GM23338 (cell line): ENCODE measurements around the gene MT4. TPM values are rescaled to one million over a fixed set of nuclear protein-coding genes. Genes with fewer than 3 reads are reported as not detected.

Source experiments
- ATAC-seq: fragments of 200-7000 bp; cut with Tn5 transposase; 3 replicates; pipeline ENCODE4 v1.9.1; 2020
- DNase-seq: peaks from one replicate; pipeline ENCODE4 v3.0.0-alpha.2; 2015; ENCODE audit warnings: low spot score
- H2AFZ ChIP-seq: fragments of 200-600 bp; sonication (generic); 2 replicates; pipeline ENCODE4 v1.8.0; 2016; ENCODE audit warnings: antibody characterized with exemption, mild to moderate bottlenecking, moderate library complexity
- H3F3A ChIP-seq: fragments of 200-600 bp; sonication (generic); replicated peaks from 2 replicates; pipeline ENCODE4 v1.8.0; 2017; ENCODE audit warnings: antibody characterized with exemption, mixed run types, low read depth
- H3K27ac ChIP-seq: fragments of 200-600 bp; sonication (generic); 2 replicates; pipeline ENCODE4 v1.6.1; 2016; ENCODE audit warnings: low read depth
- H3K27me3 ChIP-seq: fragments of 200-600 bp; sonication (generic); 2 replicates; pipeline ENCODE4 v1.8.0; 2016; ENCODE audit warnings: mild to moderate bottlenecking, mixed run types, moderate library complexity; ENCODE audit not compliant: insufficient read depth
- H3K36me3 ChIP-seq: fragments of 200-600 bp; sonication (generic); 2 replicates; pipeline ENCODE4 v1.8.0; 2016; ENCODE audit warnings: mild to moderate bottlenecking; ENCODE audit not compliant: insufficient read depth
- H3K4me1 ChIP-seq: fragments of 200-600 bp; sonication (generic); 2 replicates; pipeline ENCODE4 v1.8.0; 2016; ENCODE audit warnings: mild to moderate bottlenecking, moderate library complexity; ENCODE audit not compliant: insufficient read depth
- H3K4me2 ChIP-seq: fragments of 200-600 bp; sonication (generic); 2 replicates; pipeline ENCODE4 v1.7.1; 2017; ENCODE audit warnings: mixed run types
- H3K4me3 ChIP-seq: fragments of 200-600 bp; sonication (generic); 2 replicates; pipeline ENCODE4 v1.6.1; 2016; ENCODE audit warnings: mixed run types
- H3K79me2 ChIP-seq: fragments of 200-600 bp; sonication (generic); replicated peaks from 2 replicates; pipeline ENCODE4 v1.8.0; 2017; ENCODE audit warnings: mild to moderate bottlenecking; ENCODE audit not compliant: insufficient read depth
- H3K9me2 ChIP-seq: fragments of 200-600 bp; sonication (generic); 2 replicates; pipeline ENCODE4 v1.8.0; 2017; ENCODE audit not compliant: insufficient read depth
- H4K20me1 ChIP-seq: fragments of 200-600 bp; sonication (generic); replicated peaks from 2 replicates; pipeline ENCODE4 v1.8.0; 2017; ENCODE audit warnings: mild to moderate bottlenecking; ENCODE audit not compliant: insufficient read depth
- H3K27ac Mint-ChIP-seq: 2 replicates; pipeline ENCODE4 v1.8.0; 2020; ENCODE audit warnings: inconsistent platforms, mild to moderate bottlenecking, moderate library complexity, mixed read lengths
- H3K27me3 Mint-ChIP-seq: 3 replicates; pipeline ENCODE4 v1.8.0; 2022; ENCODE audit warnings: low read depth, mild to moderate bottlenecking, moderate library complexity, mixed read lengths, inconsistent platforms; ENCODE audit not compliant: insufficient read depth, poor library complexity
- H3K36me3 Mint-ChIP-seq: 3 replicates; pipeline ENCODE4 v1.8.0; 2021; ENCODE audit warnings: low read depth, mild to moderate bottlenecking, inconsistent platforms, moderate library complexity, mixed read lengths
- H3K4me1 Mint-ChIP-seq: 3 replicates; pipeline ENCODE4 v1.8.0; 2020; ENCODE audit warnings: mild to moderate bottlenecking, inconsistent platforms, mixed read lengths
- H3K4me3 Mint-ChIP-seq: 3 replicates; pipeline ENCODE4 v1.8.0; 2021; ENCODE audit warnings: moderate library complexity, mild to moderate bottlenecking, inconsistent platforms, mixed read lengths
- H3K9me3 Mint-ChIP-seq: 3 replicates; pipeline ENCODE4 v1.8.0; 2020; ENCODE audit warnings: moderate library complexity, mild to moderate bottlenecking, inconsistent platforms, mixed read lengths
- CREB1 ChIP-seq: fragments of 250-450 bp; sonication (Bioruptor Pico); IDR thresholded peaks from 2 replicates; pipeline ENCODE4 v1.5.0; 2020; ENCODE audit warnings: low read depth, mild to moderate bottlenecking, moderate library complexity
- CTCF ChIP-seq, 2 experiments: fragments of 200-600 bp in 1 of 2; sonication (generic) in 1 of 2; conservative IDR thresholded peaks; 2 replicates each; pipeline versions ENCODE4 v1.5.1 to v1.6.1; 2016 to 2017; ENCODE audit warnings: antibody characterized with exemption in 2 of 2, low read depth in 2 of 2, mild to moderate bottlenecking in 2 of 2, moderate library complexity in 1 of 2
- EZH2 ChIP-seq: fragments of 200-600 bp; sonication (generic); IDR thresholded peaks from one replicate; pipeline ENCODE4 v1.8.0; 2017; ENCODE audit warnings: antibody characterized with exemption, mild to moderate bottlenecking, low read depth; ENCODE audit not compliant: unreplicated experiment
- EZH2phosphoT487 ChIP-seq: fragments of 200-600 bp; sonication (generic); IDR thresholded peaks from one replicate; pipeline ENCODE4 v1.8.1; 2018; ENCODE audit warnings: antibody characterized with exemption; ENCODE audit not compliant: unreplicated experiment
- NANOG ChIP-seq: IDR thresholded peaks from 2 replicates; pipeline ENCODE4 v1.6.1; 2016; ENCODE audit warnings: antibody characterized with exemption, borderline replicate concordance
- POLR2AphosphoS5 ChIP-seq: IDR thresholded peaks from 2 replicates; pipeline ENCODE4 v1.6.1; 2016; ENCODE audit warnings: antibody characterized with exemption, low read depth
- STAT1 ChIP-seq: IDR thresholded peaks from one replicate; pipeline ENCODE4 v1.6.1; 2016; ENCODE audit warnings: antibody characterized with exemption; ENCODE audit not compliant: unreplicated experiment
- ZNF114 ChIP-seq: fragments of 250-450 bp; sonication (Bioruptor Pico); IDR thresholded peaks from 2 replicates; pipeline ENCODE4 v1.5.0; 2020; ENCODE audit warnings: mild to moderate bottlenecking, moderate library complexity
- polyA plus RNA-seq: library from polyadenylated mRNA; unstranded; fragments of >200 nt; fragmentation: Nextera tagmentation; extraction: Ambion mirVana; gene quantifications from 2 replicates; pipeline ENCODE4 v1.2.1, GENCODE V29; 2016
- total RNA-seq: library from RNA; depleted of rRNA; stranded (reverse); fragments of >200 nt; shearing (Covaris generic); gene quantifications from 2 replicates; pipeline ENCODE4 v1.2.3, GENCODE V29; 2014
- TF ChIP-seq, protein P1 (sequence below): IDR thresholded peaks from one replicate; pipeline ENCODE4 v1.6.1; 2018; ENCODE audit warnings: antibody characterized with exemption; ENCODE audit not compliant: unreplicated experiment
- TF ChIP-seq, protein P2 (sequence below): fragments of 250-450 bp; sonication (Bioruptor Pico); IDR thresholded peaks from 2 replicates; pipeline ENCODE4 v1.5.0; 2020; ENCODE audit warnings: mild to moderate bottlenecking, moderate library complexity
- TF ChIP-seq, protein P3 (sequence below): IDR thresholded peaks from 2 replicates; pipeline ENCODE4 v1.6.1; 2016; ENCODE audit warnings: antibody characterized with exemption

The MT4 gene
- total and polyA plus RNA-seq, 2 experiments from 2014 or later, result not detected

DNA sequence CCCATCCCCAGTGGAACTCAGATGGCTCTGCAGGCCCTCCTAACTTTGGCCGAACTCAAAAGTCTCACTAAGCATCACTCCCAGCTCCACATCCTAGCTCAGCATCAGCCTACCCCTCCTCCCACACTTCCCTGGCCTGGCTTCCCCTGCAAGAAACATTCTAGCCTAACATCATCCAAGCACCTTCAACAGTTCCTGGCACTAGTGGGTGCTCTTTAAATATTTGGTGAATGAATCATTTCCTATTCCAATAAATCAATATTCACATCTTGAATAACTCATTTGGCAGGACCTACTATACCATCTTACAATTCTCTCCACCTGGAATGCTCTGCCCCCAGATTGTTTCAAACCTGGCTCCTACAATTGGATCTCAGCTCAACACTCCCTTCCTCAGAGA is 34.0 kb upstream of the MT4 start:
- H3K4me3 ChIP-seq, result no peak overlapping the region
- no peak overlapping the region for H3K4me3 Mint-ChIP-seq
- ATAC-seq, result no peak
- no peaks in the 10 kb centered on the region for H3K9me3 Mint-ChIP-seq
- no peak overlapping the region for H3K27ac ChIP-seq
- no peaks in the 10 kb centered on the region for H3K36me3 Mint-ChIP-seq
- no peaks in the 10 kb centered on the region for H3K27me3 ChIP-seq
- H3K27me3 Mint-ChIP-seq, result peaks cover 5% of the 10 kb centered on the region
- no peaks in the 10 kb centered on the region for H3K4me1 ChIP-seq
- no peaks in the 10 kb centered on the region for H3K9me2 ChIP-seq
- H4K20me1 ChIP-seq, result no peaks in the 10 kb centered on the region
- H3K4me1 Mint-ChIP-seq, result no peaks in the 10 kb centered on the region
- no peak overlapping the region for H3K27ac Mint-ChIP-seq
- TF ChIP-seq, protein P1, sequence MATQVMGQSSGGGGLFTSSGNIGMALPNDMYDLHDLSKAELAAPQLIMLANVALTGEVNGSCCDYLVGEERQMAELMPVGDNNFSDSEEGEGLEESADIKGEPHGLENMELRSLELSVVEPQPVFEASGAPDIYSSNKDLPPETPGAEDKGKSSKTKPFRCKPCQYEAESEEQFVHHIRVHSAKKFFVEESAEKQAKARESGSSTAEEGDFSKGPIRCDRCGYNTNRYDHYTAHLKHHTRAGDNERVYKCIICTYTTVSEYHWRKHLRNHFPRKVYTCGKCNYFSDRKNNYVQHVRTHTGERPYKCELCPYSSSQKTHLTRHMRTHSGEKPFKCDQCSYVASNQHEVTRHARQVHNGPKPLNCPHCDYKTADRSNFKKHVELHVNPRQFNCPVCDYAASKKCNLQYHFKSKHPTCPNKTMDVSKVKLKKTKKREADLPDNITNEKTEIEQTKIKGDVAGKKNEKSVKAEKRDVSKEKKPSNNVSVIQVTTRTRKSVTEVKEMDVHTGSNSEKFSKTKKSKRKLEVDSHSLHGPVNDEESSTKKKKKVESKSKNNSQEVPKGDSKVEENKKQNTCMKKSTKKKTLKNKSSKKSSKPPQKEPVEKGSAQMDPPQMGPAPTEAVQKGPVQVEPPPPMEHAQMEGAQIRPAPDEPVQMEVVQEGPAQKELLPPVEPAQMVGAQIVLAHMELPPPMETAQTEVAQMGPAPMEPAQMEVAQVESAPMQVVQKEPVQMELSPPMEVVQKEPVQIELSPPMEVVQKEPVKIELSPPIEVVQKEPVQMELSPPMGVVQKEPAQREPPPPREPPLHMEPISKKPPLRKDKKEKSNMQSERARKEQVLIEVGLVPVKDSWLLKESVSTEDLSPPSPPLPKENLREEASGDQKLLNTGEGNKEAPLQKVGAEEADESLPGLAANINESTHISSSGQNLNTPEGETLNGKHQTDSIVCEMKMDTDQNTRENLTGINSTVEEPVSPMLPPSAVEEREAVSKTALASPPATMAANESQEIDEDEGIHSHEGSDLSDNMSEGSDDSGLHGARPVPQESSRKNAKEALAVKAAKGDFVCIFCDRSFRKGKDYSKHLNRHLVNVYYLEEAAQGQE, result no peak
- TF ChIP-seq, protein P2, sequence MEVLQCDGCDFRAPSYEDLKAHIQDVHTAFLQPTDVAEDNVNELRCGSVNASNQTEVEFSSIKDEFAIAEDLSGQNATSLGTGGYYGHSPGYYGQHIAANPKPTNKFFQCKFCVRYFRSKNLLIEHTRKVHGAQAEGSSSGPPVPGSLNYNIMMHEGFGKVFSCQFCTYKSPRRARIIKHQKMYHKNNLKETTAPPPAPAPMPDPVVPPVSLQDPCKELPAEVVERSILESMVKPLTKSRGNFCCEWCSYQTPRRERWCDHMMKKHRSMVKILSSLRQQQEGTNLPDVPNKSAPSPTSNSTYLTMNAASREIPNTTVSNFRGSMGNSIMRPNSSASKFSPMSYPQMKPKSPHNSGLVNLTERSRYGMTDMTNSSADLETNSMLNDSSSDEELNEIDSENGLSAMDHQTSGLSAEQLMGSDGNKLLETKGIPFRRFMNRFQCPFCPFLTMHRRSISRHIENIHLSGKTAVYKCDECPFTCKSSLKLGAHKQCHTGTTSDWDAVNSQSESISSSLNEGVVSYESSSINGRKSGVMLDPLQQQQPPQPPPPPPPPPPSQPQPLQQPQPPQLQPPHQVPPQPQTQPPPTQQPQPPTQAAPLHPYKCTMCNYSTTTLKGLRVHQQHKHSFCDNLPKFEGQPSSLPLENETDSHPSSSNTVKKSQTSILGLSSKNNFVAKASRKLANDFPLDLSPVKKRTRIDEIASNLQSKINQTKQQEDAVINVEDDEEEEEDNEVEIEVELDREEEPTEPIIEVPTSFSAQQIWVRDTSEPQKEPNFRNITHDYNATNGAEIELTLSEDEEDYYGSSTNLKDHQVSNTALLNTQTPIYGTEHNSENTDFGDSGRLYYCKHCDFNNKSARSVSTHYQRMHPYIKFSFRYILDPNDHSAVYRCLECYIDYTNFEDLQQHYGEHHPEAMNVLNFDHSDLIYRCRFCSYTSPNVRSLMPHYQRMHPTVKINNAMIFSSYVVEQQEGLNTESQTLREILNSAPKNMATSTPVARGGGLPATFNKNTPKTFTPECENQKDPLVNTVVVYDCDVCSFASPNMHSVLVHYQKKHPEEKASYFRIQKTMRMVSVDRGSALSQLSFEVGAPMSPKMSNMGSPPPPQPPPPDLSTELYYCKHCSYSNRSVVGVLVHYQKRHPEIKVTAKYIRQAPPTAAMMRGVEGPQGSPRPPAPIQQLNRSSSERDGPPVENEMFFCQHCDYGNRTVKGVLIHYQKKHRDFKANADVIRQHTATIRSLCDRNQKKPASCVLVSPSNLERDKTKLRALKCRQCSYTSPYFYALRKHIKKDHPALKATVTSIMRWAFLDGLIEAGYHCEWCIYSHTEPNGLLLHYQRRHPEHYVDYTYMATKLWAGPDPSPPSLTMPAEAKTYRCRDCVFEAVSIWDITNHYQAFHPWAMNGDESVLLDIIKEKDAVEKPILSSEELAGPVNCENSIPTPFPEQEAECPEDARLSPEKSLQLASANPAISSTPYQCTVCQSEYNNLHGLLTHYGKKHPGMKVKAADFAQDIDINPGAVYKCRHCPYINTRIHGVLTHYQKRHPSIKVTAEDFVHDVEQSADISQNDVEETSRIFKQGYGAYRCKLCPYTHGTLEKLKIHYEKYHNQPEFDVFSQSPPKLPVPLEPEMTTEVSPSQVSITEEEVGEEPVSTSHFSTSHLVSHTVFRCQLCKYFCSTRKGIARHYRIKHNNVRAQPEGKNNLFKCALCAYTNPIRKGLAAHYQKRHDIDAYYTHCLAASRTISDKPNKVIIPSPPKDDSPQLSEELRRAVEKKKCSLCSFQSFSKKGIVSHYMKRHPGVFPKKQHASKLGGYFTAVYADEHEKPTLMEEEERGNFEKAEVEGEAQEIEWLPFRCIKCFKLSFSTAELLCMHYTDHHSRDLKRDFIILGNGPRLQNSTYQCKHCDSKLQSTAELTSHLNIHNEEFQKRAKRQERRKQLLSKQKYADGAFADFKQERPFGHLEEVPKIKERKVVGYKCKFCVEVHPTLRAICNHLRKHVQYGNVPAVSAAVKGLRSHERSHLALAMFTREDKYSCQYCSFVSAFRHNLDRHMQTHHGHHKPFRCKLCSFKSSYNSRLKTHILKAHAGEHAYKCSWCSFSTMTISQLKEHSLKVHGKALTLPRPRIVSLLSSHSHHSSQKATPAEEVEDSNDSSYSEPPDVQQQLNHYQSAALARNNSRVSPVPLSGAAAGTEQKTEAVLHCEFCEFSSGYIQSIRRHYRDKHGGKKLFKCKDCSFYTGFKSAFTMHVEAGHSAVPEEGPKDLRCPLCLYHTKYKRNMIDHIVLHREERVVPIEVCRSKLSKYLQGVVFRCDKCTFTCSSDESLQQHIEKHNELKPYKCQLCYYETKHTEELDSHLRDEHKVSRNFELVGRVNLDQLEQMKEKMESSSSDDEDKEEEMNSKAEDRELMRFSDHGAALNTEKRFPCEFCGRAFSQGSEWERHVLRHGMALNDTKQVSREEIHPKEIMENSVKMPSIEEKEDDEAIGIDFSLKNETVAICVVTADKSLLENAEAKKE (CRISPR knock-in tag), result no peak
- TF ChIP-seq NANOG (no peak), EZH2phosphoT487 (no peak), STAT1 (no peak), POLR2AphosphoS5 (no peak), ZNF114 (CRISPR knock-in tag) (no peak), EZH2 (no peak), CREB1 (no peak), CTCF (conservative IDR thresholded peaks at IDR 0.05; ENCODE audit: low read depth in 2 of 2) (no peak)
- TF ChIP-seq, protein P3, sequence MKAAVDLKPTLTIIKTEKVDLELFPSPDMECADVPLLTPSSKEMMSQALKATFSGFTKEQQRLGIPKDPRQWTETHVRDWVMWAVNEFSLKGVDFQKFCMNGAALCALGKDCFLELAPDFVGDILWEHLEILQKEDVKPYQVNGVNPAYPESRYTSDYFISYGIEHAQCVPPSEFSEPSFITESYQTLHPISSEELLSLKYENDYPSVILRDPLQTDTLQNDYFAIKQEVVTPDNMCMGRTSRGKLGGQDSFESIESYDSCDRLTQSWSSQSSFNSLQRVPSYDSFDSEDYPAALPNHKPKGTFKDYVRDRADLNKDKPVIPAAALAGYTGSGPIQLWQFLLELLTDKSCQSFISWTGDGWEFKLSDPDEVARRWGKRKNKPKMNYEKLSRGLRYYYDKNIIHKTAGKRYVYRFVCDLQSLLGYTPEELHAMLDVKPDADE, result no peak
- H2AFZ ChIP-seq, result no peak overlapping the region
- H3K36me3 ChIP-seq, result no peaks in the 10 kb centered on the region
- H3F3A ChIP-seq, result no peaks in the 10 kb centered on the region
- no peaks in the 10 kb centered on the region for H3K79me2 ChIP-seq
- H3K4me2 ChIP-seq, result no peak overlapping the region
- no peak for DNase-seq
